Esophagus muscularis mucosa (tissue), 4 donors: ENCODE results near the gene DNAH7. TPM values are rescaled to one million over a fixed set of nuclear protein-coding genes. Genes with fewer than 3 reads are reported as not detected.
"Not testable (repeated sequence)": the region's sequence is repeated elsewhere in the genome, so short reads cannot be mapped to it uniquely, and the experiment has no call there.

ENCODE experiments used
- DNase-seq: peaks from one replicate; pipeline ENCODE4 v3.0.0-alpha.2; 2017; ENCODE audit errors: extremely low spot score
- H3K27ac ChIP-seq, 4 donors: fragments of 200-600 bp; sonication (generic); replicated peaks in 1 of 4; 1 replicate in 3 of 4; 2 replicates in 1 of 4; pipeline ENCODE4 v1.5.1; 2016 to 2019; ENCODE audit warnings: mild to moderate bottlenecking in 1 of 4
- H3K27me3 ChIP-seq, 4 donors: fragments of 200-600 bp; sonication (generic); one replicate each; pipeline versions ENCODE4 v1.5.1 to v1.6.0; 2016 to 2019
- H3K36me3 ChIP-seq, 4 donors: fragments of 200-600 bp; sonication (generic); one replicate each; pipeline ENCODE4 v1.5.1; 2016 to 2019
- H3K4me1 ChIP-seq, 4 donors: fragments of 200-600 bp; sonication (generic); one replicate each; pipeline ENCODE4 v1.5.1; 2016 to 2019
- H3K4me3 ChIP-seq, 4 donors: fragments of 200-600 bp; sonication (generic); 1 replicate in 2 of 4; 2 replicates in 2 of 4; pipeline ENCODE4 v1.5.1; 2016 to 2019; ENCODE audit warnings: mild to moderate bottlenecking in 4 of 4, moderate library complexity in 1 of 4
- H3K9me3 ChIP-seq, 4 donors: fragments of 200-600 bp; sonication (generic); 1 replicate in 3 of 4; 2 replicates in 1 of 4; pipeline ENCODE4 v1.5.1; 2016 to 2019
- CTCF ChIP-seq, 3 experiments: fragments of 200-600 bp in 2 of 3; fragments of 450-650 bp in 1 of 3; sonication (generic) in 2 of 3; IDR thresholded peaks; one replicate each; pipeline ENCODE4 v1.5.1; 2017 to 2019; ENCODE audit warnings: antibody characterized with exemption in 3 of 3, mild to moderate bottlenecking in 2 of 3, moderate library complexity in 1 of 3
- EP300 ChIP-seq: sonication (generic); formaldehyde crosslinking; IDR thresholded peaks from one replicate; pipeline ENCODE4 v1.6.1; 2017; ENCODE audit warnings: antibody characterized with exemption
- POLR2A ChIP-seq: fragments of 450-650 bp; IDR thresholded peaks from one replicate; pipeline ENCODE4 v1.6.1; 2017; ENCODE audit warnings: antibody characterized with exemption, moderate library complexity, mild to moderate bottlenecking, low read depth
- POLR2AphosphoS5 ChIP-seq, 2 donors: sonication (generic); formaldehyde crosslinking; IDR thresholded peaks; one replicate each; pipeline ENCODE4 v1.6.1; 2017; ENCODE audit warnings: antibody characterized with exemption in 2 of 2
- WGBS: methylation state at CpG from one replicate; pipeline ENCODE4 v1.1.5; 2018; 5-methylcytosine and 5-hydroxymethylcytosine counted together
- intact Hi-C: fragments of 100-400 bp; cut with DNase I; formaldehyde crosslinking; loops from one replicate; pipeline ENCODE4 v1.15.1; 2023
- total RNA-seq, 4 donors: library from RNA; depleted of rRNA; stranded (reverse); fragments of >200 nt; gene quantifications; one replicate each; pipeline versions ENCODE4 v1.1.0 to v1.2.1, GENCODE V29; 2016

DNAH7 gene
- total RNA-seq, 4 donors from 2014 or later = 0.39 to 0.98 (median 0.66) TPM

GRCh38 chr2:195696012-195696411, 372.6 kb downstream of the DNAH7 start:
- intact Hi-C loops = no loop called here
- H3K36me3 ChIP-seq = peaks cover 0 to 7% (median 2%) of the 10 kb centered on the region in 4 donors
- H3K4me1 ChIP-seq = no peaks in the 10 kb centered on the region
- H3K27me3 ChIP-seq = no peaks in the 10 kb centered on the region
- no peak overlapping the region for H3K4me3 ChIP-seq
- peaks cover 0 to 15% (median 14%) of the 10 kb centered on the region in 4 donors for H3K9me3 ChIP-seq
- no peak for TF ChIP-seq EP300
- no peak overlapping the region for H3K27ac ChIP-seq
- 81% methylated on average over 1 of the region's 1 CpG for WGBS
- no peak for DNase-seq

GRCh38 chr2:195695002-195695631, 373.5 kb downstream of the DNAH7 start:
- H3K27ac ChIP-seq = no peak overlapping the region
- no peak for TF ChIP-seq EP300
- no peak for TF ChIP-seq POLR2AphosphoS5 (IDR thresholded peaks at IDR 0.05)
- no peak for TF ChIP-seq POLR2A
- no peak for TF ChIP-seq CTCF (IDR thresholded peaks at IDR 0.05)
- no peak overlapping the region for H3K4me3 ChIP-seq
- H3K9me3 ChIP-seq = peaks cover 0 to 7% (median 5%) of the 10 kb centered on the region in 4 donors
- WGBS = 93% methylated on average over 6 of the region's 8 CpGs
- no peaks in the 10 kb centered on the region for H3K27me3 ChIP-seq
- H3K4me1 ChIP-seq = no peaks in the 10 kb centered on the region
- no peak for DNase-seq
- H3K36me3 ChIP-seq = peaks cover 0 to 7% (median 2%) of the 10 kb centered on the region in 4 donors
- intact Hi-C loops = no loop called here

- no peaks in the 10 kb centered on the region for H3K27me3 ChIP-seq
- no peaks in the 10 kb centered on the region for H3K4me1 ChIP-seq
- H3K9me3 ChIP-seq = peaks cover 0 to 1% (median under 1%) of the 10 kb centered on the region in 4 donors
- H3K27ac ChIP-seq = no peak overlapping the region
- 100% methylated on average over 7 of the region's 7 CpGs for WGBS
- intact Hi-C loops = no loop called here
- no peak for DNase-seq
- peaks cover 0 to 7% (median 2%) of the 10 kb centered on the region in 4 donors for H3K36me3 ChIP-seq
- H3K4me3 ChIP-seq = no peak overlapping the region
- no peak for TF ChIP-seq EP300
- no peak for TF ChIP-seq POLR2AphosphoS5 (IDR thresholded peaks at IDR 0.05)
- no peak for TF ChIP-seq POLR2A
- TF ChIP-seq CTCF (IDR thresholded peaks at IDR 0.05) = no peak
Observed at GRCh38 chr2:195694553-195694952, 374.1 kb downstream of the DNAH7 start.

GRCh38 chr2:195692531-195692930, 376.1 kb downstream of the DNAH7 start:
- H3K4me1 ChIP-seq, H3K27ac ChIP-seq, intact Hi-C loops, H3K9me3 ChIP-seq, H3K36me3 ChIP-seq, H3K27me3 ChIP-seq, H3K4me3 ChIP-seq, DNase-seq: not testable (repeated sequence)
- WGBS = 89% methylated on average over 3 of the region's 3 CpGs

Other genes with a start within 250 kb of the DNAH7 start
- 10 to 100 TPM in 1 of 4 donors, 1 to 10 TPM in 3; 6.9 to 24.2 (median 9.4) TPM for gene STK17B, start 102.7 kb upstream of the DNAH7 start, total RNA-seq